GM18498 (cell line): ENCODE measurements around the gene RGL4.

Experiments
- ATAC-seq: cut with Tn5 transposase; IDR thresholded peaks from one replicate; pipeline ENCODE4 v1.9.1; 2021; ENCODE audit warnings: mild to moderate bottlenecking, moderate library complexity; ENCODE audit not compliant: unreplicated experiment

Gene RGL4

DNA sequence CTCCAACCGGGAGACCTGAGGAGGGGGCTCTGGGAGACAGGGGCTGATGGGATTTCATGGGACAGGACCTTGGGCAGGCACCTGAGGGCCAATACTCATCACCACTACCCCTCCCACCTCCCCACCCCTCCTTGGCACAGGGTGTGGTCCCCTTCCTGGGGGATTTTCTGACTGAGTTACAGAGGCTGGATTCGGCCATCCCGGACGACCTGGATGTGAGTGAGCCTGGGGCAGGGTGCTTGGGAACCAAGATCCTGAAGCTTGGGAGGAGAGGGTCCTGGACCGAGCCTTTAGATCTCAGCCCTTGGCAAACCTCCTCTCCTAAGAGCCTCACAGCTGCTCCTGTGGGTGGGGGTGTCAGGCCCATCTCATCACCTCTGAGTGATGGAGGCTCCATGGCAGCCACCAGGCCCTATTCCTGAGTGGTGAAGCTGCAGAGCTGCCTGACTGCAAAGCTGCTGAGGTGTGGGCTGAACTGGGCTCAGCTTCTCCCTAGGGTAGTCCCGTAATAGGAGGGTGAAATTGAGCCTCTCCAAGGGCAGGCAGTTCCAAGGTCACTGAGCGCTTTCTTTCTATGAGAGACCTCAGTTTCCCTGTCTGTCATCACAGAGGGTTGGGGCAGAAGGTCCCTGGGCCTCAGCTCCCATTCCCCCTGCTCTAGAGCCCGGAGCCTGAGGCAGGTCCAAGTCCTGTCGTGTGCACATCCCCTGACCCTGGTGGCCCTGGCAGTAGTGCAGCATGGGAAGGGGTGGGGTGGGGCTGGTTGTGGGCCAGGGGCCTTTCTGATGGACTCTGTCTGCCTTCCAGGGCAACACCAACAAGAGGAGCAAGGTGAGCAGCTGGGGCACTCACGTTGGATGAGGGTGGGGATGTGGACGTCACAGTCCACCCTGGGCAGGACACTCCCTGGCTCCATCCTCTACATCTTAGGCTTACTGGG lies 6.5 kb downstream of the RGL4 start:
- no peak for ATAC-seq

DNA sequence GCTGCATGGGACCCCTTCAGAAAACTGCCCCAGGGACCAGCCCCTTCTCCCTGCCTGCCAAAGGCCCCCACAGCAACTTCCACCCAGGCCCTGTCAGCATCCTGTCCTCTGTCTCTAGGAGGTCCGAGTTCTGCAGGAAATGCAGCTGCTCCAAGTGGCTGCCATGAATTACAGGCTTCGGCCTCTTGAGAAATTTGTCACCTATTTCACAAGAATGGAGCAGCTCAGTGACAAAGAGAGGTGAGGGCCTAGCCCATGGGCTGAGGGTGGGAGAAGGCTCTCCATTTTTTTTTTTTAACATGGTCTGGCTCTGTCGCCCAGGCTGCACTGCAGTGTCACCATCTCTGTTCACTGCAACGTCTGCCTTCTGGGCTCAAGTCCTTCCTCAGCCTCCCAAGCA lies 7.3 kb downstream of the RGL4 start:
- ATAC-seq = no peak

DNA sequence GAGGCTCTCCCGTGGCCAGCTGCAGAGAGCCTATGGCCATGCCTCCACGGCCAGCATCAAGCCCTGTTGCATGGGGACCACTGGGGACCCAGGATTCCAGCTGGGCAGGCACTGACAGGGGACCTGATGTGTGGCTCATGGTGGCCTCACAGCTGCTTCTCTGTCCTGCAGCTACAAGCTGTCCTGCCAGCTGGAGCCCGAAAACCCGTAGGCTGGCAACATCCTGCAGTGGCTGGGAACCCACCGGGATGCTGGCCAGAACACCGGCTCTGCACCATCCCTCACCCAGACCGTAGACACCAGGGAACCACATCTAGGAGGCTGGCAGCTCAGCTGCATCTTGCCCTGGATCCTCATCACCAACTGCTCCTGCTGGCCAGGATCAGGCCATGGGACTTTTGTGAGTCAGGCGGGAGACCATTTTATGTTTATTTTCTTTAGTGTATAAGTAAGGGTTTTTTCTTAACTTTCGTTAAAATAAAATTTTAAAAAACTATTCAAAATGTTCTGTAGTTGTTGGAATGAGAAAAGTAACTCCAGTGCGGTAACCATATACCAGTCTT lies 7.9 kb downstream of the RGL4 start:
- ATAC-seq = no peak

DNA sequence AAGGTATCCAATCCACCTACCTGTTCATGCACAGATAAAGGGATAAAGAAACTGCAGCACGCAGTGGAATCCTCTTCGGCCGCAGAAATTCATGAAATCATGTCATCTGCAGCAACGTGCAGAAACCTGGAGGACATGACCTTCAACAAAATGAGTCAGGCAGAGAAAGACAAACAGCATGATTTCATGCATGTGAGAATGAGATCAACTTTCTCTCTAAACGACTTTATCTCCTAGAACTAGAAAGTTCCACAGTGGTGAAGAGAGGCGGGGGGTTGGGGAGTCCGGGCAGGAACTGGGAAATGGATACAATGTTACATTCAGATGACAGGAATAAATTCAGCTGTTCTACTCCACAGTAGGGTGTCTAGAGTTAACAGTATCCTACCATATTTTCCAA lies 9.9 kb downstream of the RGL4 start:
- ATAC-seq = no peak

DNA sequence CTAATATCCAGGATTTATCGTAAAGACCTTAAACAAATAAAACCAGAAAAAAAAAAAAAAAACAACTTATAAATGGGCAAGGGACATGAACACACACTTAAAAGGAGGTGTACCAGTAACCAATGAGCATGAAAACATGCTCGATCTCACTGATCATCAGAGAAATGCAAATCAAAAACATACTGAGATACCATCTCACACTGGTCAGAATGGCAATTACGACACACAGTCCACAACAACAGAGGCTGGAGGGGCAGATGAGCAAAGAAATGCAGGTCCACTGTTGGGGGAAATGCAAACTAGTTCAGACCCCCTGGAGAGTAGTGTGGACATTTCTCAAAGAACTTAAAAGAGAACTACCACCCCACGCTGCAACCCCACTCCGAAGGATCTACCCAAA lies 13.2 kb downstream of the RGL4 start:
- ATAC-seq = no peak

DNA sequence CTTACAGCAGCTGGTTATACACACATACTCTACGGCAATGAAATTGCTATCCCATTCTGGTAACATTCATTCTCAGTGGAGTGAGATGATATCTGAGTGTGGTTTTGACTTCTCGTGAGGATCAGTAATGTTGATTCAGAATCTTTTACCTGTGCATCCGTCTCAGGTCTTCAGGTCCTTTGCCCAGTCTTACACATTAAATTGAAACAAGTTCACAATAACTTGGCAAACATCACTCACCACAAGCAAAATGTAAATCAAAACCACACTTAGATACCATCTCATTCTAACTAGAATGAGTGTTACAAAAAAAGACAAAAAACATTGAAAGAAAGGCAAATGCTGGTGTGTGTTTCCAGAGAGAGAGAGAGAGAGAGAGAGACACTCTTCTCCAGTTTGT lies 14.0 kb downstream of the RGL4 start:
- ATAC-seq = no peak

DNA sequence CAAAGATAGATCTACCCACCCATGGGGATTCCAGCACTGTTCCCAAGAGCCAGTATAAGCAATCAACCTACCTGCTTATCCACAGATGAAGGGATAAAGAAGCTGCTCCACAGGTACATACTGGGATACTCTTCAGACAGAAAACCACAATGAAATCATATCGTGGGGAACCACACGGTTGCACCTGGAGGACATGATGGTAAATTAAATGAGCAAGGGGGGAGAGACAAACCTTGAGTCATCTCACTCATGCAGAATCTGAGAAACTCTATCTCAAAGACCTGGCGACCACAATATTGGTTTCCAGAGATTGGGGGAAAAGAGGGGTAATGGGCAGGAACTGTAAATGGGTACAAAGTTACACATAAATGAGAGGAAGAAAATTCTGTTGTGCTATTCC lies 14.5 kb downstream of the RGL4 start:
- no peak for ATAC-seq

DNA sequence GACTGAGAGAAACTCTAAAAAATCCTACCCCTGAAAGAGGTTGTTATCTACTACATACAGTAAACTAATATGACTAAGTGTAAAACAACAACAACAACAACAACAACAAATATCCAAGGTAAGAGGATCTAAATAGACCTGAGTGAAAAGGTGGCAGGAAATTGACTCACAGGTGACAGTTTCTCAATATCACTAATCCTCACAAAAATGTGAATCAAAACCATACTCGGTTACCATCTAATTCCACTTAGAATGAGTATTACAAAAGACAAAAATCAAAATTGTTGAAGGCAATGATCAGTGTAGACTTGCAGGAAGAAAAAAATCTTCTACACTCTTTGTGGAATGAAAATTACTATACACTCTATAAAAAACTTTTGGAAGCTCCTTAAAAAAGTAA lies 17.5 kb downstream of the RGL4 start:
- no peak for ATAC-seq

DNA sequence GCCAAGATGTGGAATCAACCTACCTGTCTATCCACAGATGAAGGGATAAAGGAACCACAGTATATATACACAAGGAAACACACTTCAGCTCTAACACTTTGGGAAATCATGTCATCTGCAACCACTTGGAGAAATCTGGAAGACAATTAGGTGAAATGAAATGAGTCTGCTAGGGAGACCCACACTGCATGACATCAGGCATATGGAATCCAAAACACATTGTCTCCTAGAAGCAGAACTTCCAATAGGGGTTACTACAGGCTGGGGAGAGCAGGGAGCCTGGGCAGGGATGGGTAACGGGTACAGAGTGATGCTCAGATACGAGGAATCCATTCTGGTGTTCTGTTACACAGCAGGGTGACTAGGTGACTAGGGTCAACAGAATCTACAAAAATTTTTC lies 18.3 kb downstream of the RGL4 start:
- ATAC-seq = no peak

DNA sequence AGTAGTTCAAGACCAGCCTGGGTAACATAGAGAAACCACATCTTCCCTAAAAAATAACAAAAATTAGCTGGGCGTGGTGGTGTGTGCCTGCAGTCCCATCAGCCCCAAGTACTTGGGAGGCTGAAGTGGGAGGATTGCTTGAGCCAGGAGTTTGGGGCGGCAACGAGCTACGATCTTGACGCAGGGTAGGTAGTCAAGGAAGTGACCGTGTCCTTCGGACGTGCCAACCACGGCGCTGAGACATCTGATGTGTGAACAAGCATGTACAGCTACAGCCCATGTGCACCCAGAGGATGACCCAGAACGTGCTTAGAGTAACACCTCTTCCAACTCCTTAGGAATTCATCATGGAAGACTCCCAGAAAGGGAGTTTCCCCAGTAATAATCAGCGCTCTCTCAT lies 21.4 kb downstream of the RGL4 start:
- ATAC-seq = no peak

DNA sequence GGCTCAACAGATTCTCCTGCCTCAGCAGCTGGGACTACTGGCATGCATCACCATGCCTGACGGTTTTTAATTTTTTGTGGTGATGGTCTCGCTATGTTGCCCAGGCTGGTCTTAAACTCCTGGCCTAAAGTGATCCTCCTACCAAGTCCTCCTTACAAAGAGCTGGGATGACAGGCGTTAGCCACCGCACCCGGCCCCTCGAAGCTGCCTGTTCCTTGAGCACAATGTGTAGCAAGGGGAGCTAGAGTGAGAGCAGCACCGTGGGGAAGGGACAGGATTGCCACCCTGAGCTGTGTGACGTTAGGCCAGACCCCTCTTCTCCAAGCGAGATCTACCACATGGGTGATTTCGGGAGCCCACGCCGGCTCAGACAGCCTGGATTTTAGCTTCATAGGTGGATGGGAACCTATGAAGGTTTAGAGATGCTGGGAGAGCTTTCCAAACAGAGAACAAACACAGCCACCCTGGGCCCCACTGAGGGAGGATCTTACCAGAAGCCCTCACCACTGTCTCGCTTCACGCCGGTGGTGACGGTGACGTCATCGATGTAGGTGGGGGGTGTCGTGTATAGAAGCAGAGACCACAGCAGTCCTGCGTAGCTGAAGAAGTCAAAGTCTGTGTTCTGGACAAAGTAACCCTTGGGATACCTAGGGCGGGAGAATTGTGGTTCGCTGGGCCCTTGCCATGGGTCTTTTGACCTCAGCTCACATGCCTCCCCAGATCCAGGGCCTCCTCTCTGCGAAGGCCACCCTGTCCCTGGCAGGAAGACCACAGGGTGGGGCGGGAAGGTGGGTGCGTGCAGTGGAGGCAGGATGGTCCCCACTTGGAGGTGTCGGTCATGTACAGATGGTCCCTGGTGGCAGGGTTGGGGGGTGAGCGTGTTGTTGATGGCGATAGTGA lies 23.1 kb downstream of the RGL4 start:
- ATAC-seq = no peak

DNA sequence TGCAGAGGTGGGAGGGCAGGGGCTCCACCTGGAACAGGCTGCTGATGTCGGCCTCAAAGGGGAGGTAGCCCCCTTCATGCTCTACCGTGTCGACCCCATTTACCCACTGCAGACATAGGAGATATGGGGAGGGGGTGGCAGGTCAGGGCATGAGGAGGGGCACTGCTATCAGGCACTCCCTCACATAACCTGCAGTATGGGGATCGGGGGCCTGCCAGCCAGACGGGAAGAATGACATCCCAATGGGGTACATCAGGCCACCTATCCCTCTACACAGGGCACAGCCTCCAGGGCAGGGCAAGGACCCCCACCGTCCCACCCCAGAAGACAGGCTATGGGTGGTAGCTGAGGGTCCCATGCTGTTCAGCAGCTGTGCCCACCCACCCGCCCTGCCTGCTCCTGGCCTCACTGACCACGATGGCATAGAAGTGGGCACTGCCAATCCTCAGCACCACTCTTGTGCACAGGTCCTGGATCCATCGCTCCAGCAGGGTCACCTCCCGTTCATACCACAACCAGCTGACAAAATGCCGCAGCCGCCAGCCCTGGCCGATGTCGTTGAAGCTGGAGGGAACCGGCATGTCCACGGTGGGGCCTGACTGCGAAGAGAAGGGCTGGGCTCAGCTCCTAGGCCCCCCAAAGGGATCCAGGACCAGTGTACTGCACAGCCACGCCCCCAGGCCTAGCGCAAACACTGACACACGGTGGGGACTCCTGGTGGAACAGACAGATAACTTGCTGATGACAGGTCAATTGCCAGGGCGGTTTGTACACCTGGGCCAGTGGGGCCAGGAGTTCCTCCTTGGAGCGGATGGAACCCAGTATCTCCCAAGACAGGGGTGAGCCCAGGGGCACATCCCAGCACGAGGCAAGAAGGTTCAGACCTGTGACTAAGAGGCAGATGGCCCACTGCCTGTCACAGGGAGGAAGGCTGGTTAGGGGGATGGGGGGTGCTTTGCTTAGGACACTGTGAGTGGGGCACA lies 24.1 kb downstream of the RGL4 start:
- no peak for ATAC-seq

DNA sequence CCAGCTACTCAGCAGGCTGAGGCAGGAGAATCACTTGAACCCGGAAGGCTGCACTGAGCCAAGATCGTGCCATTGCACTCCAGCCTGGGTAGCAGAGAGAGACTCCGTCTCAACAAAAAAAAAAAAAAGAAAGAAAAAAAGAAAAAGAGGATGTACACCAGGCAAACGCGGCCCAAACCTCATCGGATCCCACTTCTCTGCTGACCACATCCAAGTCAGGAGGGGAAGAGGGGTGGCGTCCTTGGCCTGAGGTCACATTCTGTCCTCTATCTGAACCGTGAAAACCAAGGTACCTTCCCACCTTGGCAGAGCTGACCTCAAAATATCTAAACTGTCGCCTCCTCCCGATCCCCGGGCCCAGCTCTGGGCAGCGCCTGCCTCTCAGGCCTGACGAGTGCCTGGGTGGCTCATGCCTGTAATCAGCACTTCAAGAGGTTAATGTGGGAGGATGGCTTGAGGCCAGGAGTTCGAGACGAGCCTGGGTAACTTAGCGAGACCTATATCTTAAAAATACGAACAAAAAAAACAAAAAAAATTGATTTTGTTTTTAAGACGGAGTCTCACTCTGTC lies 25.1 kb downstream of the RGL4 start:
- ATAC-seq = no peak

DNA sequence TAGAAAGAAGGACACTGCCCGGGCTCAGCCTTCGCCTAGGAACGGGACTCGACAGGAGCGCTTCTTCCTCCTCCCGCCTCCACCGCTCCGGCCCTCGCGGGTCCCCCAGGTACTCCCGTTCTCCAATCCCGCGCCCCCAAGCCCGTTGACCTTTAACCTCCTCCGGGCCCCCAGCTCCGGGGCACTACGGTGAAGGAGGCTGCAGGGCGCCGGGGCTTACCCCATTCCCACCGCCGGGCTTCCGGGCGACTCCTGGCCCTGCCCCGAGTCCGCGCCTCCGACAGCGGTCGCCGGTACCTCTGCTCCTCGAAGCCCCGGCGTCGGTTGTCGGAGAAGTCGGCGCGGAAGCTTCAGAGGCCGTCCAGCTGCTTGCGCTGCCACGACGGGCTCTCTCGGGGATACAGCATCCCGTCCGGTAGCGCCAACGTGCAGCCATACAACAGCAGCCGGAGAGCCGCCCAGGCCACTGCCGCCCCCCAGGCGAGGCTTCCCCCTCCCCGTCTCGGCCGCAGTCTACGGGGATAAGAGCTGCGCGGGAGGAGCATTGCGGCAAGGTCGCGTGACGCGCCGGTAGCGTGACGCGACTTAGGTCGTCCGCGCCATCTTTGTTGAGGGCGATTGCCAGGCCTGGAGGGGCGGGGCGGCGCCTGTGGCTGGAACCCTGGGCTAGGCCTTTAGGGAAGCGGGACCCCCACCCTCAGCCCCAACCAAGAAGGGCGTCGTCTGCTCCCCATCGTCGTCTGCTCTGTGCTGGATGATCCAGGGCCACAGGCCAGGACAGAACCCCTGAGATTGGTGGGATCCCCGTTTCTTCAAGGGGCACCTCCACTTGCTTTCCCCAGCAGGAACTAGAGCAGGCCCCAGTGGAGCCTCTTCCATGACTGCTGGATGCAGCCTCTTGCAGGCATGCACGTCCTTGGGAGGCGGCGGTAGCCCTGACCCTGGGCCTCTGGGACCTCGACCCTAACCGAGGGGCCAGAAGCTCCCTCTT lies 26.3 kb downstream of the RGL4 start:
- ATAC-seq = peak; percentile 87

DNA sequence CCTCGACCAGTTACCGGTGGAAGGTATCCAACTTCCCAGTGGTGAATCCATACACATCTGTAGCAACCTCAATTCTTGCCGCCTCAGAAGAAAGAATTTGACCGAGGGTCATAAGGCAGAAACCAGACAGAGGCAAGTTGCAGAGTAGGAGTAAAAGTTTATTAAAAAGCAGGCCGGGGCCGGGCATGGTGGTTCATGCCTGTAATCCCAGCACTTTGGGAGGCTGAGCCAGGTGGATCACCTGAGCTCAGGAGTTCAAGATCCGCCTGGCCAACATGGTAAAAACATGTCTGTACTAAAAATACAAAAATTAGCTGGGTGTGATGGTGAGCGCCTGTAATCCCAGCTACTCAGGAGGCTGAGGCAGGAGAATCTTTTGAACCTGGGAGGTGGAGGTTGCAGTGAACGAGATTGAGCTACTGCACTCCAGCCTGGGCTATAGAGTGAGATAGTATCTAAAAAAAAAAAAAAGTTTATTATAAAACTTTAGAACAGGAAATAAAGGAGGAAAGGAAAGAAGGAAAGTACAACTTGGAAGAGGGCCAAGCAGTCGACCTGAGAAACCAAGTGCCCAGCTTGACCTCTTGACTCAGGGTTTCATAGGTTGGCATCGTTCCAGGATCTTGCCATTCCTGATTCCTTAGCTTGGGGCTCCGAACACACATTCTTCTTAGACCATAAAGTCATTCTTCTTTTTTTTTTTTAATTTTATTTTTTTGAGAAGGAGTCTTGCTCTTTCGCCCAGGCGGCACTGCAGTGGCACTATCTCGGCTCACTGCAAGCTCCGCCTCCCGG lies 27.8 kb downstream of the RGL4 start:
- no peak for ATAC-seq

DNA sequence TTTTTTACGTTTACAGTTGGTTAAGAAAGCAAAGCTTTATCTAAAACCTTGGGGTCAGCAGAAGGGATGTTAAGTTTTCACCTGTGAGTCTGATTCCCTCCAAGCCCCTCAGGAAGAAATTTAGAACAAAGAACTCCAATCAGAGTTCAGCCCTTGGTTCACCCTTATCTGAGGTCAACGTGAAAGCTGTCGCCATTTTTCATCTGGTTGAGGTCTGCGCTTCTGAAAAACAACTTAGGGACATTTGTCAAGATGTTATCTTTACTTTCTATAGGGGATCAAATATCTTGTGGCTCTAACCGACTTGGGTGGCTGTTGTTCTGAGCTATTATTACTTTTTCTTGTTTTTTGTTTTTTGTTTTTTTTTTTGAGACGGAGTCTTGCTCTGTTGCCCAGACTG lies 30.0 kb downstream of the RGL4 start:
- ATAC-seq = no peak

DNA sequence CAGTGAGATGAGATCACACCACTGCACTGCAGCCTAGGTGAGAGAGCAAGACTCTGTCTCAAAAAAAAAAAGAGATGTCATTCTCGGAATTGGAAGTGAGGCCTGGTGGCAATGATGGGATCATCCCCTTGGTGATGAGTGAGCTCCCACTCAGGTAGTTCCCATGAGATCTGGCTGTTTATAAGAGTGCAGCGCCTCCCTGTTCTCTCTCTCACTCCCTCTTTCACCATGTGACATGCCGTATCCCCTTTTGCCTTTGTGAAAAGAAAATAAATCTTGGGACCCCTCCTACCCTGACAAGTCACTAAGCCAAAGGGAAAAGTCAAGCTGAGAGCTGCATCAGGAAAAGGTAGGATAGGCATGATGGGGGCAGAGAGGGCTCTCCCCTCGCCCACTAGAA lies 31.3 kb downstream of the RGL4 start:
- no peak for ATAC-seq

DNA sequence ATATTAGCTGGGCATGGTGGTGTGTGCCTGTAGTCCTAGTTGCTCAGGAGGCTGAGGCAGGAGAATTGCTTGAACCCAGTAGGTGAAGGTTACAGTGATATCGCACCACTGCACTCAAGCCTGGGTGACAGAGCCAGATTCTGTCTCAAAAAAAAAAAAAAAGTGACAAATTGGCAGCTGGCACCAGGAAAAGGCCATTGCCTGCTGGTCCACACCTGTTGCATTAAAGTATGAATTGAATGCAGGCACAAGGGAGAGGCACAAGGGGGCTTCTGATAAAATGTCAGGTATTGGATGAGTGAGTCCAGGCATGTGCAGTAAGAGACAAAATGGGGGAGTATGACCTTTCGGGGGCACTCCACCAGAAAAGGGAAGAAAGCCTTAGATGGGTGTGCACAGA lies 31.9 kb downstream of the RGL4 start:
- no peak for ATAC-seq
